K562 (cell line): ENCODE data around the gene DIPK1A. TPM values are rescaled to one million over a fixed set of nuclear protein-coding genes. Genes with fewer than 3 reads are reported as not detected.

Source experiments
- ATAC-seq: fragments of 200-7000 bp; cut with Tn5 transposase; 3 replicates; pipeline ENCODE4 v1.9.1; 2020; ENCODE audit warnings: moderate library complexity
- BruUV-seq: library from RNA; stranded (reverse); fragments of 400-500 nt; replicated peaks from 2 replicates; lab custom pipeline; 2021; lab: Mats Ljungman, UMichigan
- CTCF ChIA-PET: fragments of 300-600 bp; formaldehyde crosslinking; extraction: SDS; loops from one replicate; lab custom pipeline; 2021; ENCODE audit warnings: low intra/inter-chr PET ratio; lab: Yijun Ruan, JAX
- POLR2A ChIA-PET: fragments of 300-600, 350-650 bp; sonication (Branson Sonifier 250); formaldehyde crosslinking; extraction: SDS; loops from one replicate; lab custom pipeline; 2021; ENCODE audit warnings: antibody characterized with exemption, inconsistent platforms; lab: Yijun Ruan, JAX
- DNase-seq, 4 experiments: peaks; one replicate each; pipeline versions ENCODE4 v3.0.0 to v3.0.0-alpha.2; 2011 to 2018; ENCODE audit warnings: low spot score in 3 of 4, mixed read lengths in 3 of 4; ENCODE audit errors: extremely low read depth in 1 of 4
- FAIRE-seq: peaks from 2 replicates; lab custom pipeline; 2011; peaks lifted over from hg19 to GRCh38; lab: Jason Lieb, UNC
- H2AFZ ChIP-seq: 2 replicates; pipeline ENCODE4 v1.6.0; 2011; ENCODE audit warnings: low read depth, low read length, control low read depth, inconsistent platforms
- H3K27ac ChIP-seq: fragments of 200-600 bp; 3 replicates; pipeline ENCODE4 v1.8.0; 2011; ENCODE audit warnings: low read depth, mild to moderate bottlenecking, control low read depth, inconsistent platforms, low read length, moderate library complexity, mixed read lengths; ENCODE audit errors: extremely low read depth
- H3K27me3 ChIP-seq, 2 experiments: fragments of 300-600 bp in 1 of 2; 2 replicates in 1 of 2; 3 replicates in 1 of 2; pipeline versions ENCODE4 v1.6.0 to v1.8.0; 2011; ENCODE audit warnings: inconsistent platforms in 2 of 2, low read length in 2 of 2, mild to moderate bottlenecking in 1 of 2, mixed read lengths in 1 of 2, moderate library complexity in 1 of 2; ENCODE audit not compliant: control insufficient read depth in 2 of 2, insufficient read depth in 2 of 2
- H3K36me3 ChIP-seq: fragments of 300-600 bp; 3 replicates; pipeline ENCODE4 v1.8.0; 2011; ENCODE audit warnings: mild to moderate bottlenecking, low read length, inconsistent platforms; ENCODE audit not compliant: control insufficient read depth, insufficient read depth
- H3K4me1 ChIP-seq, 2 experiments: fragments of 200-600 bp in 1 of 2; replicated peaks in 1 of 2; 2 replicates in 1 of 2; 3 replicates in 1 of 2; pipeline versions ENCODE4 v1.5.1 to v1.8.0; 2011; ENCODE audit warnings: inconsistent platforms in 2 of 2, low read length in 2 of 2, mild to moderate bottlenecking in 1 of 2, mixed read lengths in 1 of 2, moderate library complexity in 1 of 2; ENCODE audit not compliant: control insufficient read depth in 2 of 2, insufficient read depth in 2 of 2
- H3K4me2 ChIP-seq: 2 replicates; pipeline ENCODE4 v1.6.1; 2011; ENCODE audit warnings: low read length, control low read depth, inconsistent platforms, mixed read lengths; ENCODE audit not compliant: insufficient read depth
- H3K4me3 ChIP-seq: fragments of 200-600 bp; sonication (generic), shearing (Covaris generic); 2 replicates; pipeline ENCODE4 v1.5.1; 2016; ENCODE audit warnings: control low read depth, inconsistent platforms
- H3K79me2 ChIP-seq: fragments of 200-600 bp; 3 replicates; pipeline ENCODE4 v1.8.0; 2011; ENCODE audit warnings: low read length, inconsistent platforms; ENCODE audit not compliant: control insufficient read depth, insufficient read depth
- H3K9ac ChIP-seq, 2 experiments: 2 replicates each; pipeline versions ENCODE4 v1.6.0 to v1.6.1; 2011; ENCODE audit warnings: low read depth in 2 of 2, low read length in 2 of 2, control low read depth in 1 of 2, inconsistent platforms in 1 of 2, mild to moderate bottlenecking in 1 of 2, mixed read lengths in 1 of 2; ENCODE audit not compliant: insufficient read depth in 1 of 2
- H3K9me1 ChIP-seq: one replicate; pipeline ENCODE4 v1.6.0; 2011; ENCODE audit warnings: inconsistent platforms, mild to moderate bottlenecking, low read length, moderate library complexity; ENCODE audit not compliant: control insufficient read depth, insufficient read depth
- H3K9me3 ChIP-seq: replicated peaks from 2 replicates; pipeline ENCODE4 v1.5.1; 2011; ENCODE audit warnings: low read depth, low read length, inconsistent platforms; ENCODE audit not compliant: control insufficient read depth, insufficient read depth
- H4K20me1 ChIP-seq: replicated peaks from 2 replicates; pipeline ENCODE4 v1.6.1; 2011; ENCODE audit warnings: low read length, inconsistent platforms, mixed read lengths; ENCODE audit not compliant: control insufficient read depth, insufficient read depth
- DDX20 ChIP-seq: fragments of 450-650 bp; IDR thresholded peaks from 2 replicates; pipeline ENCODE4 v1.6.1; 2016; ENCODE audit warnings: missing genetic modification characterization, low read depth, mild to moderate bottlenecking, missing compliant biosample characterization, moderate library complexity
- NUFIP1 ChIP-seq: fragments of 450-650 bp; IDR thresholded peaks from 2 replicates; pipeline ENCODE4 v1.6.1; 2018; ENCODE audit not compliant: partially characterized antibody
- PHF8 ChIP-seq: fragments of 200-600 bp; sonication (generic); IDR thresholded peaks from 2 replicates; pipeline ENCODE4 v1.6.1; 2012; ENCODE audit warnings: mixed run types, mild to moderate bottlenecking, inconsistent platforms, low read length, moderate library complexity, borderline replicate concordance
- SNAPC5 ChIP-seq: fragments of 250-450 bp; sonication (Bioruptor Pico); IDR thresholded peaks from 2 replicates; pipeline ENCODE4 v1.8.0; 2021; ENCODE audit warnings: moderate library complexity, mild to moderate bottlenecking, inconsistent platforms
- TCF3 ChIP-seq: sonication (generic); formaldehyde crosslinking; IDR thresholded peaks from 2 replicates; pipeline ENCODE4 v1.4.0; 2020; ENCODE audit warnings: mild to moderate bottlenecking, missing genetic modification reagents
- ZNF830 ChIP-seq: fragments of 250-450 bp; sonication (Bioruptor Pico); IDR thresholded peaks from 2 replicates; pipeline ENCODE4 v1.5.0; 2021; ENCODE audit warnings: mild to moderate bottlenecking
- WGBS: fragments of 100-300 bp; shearing (Covaris generic); methylation state at CpG from one replicate; pipeline ENCODE4 v1.1.6; 2016; ENCODE audit warnings: low coverage, mixed read lengths; ENCODE audit not compliant: insufficient coverage; ENCODE audit errors: missing lambda C conversion rate; 5-methylcytosine and 5-hydroxymethylcytosine counted together
- in situ Hi-C: fragments of 300-500 bp; cut with MboI; formaldehyde crosslinking; loops from 4 replicates; pipeline ENCODE4 v1.15.0; 2018; ENCODE audit warnings: inconsistent platforms, mixed read lengths
- intact Hi-C: fragments of 100-400 bp; cut with micrococcal nuclease; formaldehyde crosslinking; loops from 2 replicates; pipeline ENCODE4 v1.14.2; 2022
- polyA plus RNA-seq, 8 experiments: library from polyadenylated mRNA; depleted of rRNA in 4 of 8; stranded (reverse) in 5 of 8; unstranded in 3 of 8; fragments of >200 nt; fragmentation: Nextera tagmentation in 2 of 8; fragmentation: Illumina TruSeq in 1 of 8; extraction: Ambion mirVana in 2 of 8; extraction: Trizol in 1 of 8; gene quantifications; 2 replicates each; pipeline versions ENCODE4 v1.2.1 to v1.2.3, GENCODE V29; 2011 to 2014; ENCODE audit warnings: inconsistent platforms in 1 of 8, missing spikeins in 1 of 8
- total RNA-seq, 7 experiments: library from RNA; depleted of rRNA in 6 of 7; stranded (reverse); fragments of >200 nt in 6 of 7; fragmentation: Illumina TruSeq in 2 of 7; extraction: Trizol in 2 of 7; gene quantifications; 2 replicates each; pipeline versions ENCODE4 v1.2.1 to v1.2.3, GENCODE V29; 2011 to 2021; ENCODE audit warnings: low replicate concordance in 1 of 7

The DIPK1A gene
- total and polyA plus RNA-seq, 9 of the 15 experiments (the other 6 are each of a cell fraction or from before 2014, with no cell fraction given): 0.54 to 2.5 (median 1.3) TPM

GRCh38 chr1:92882819-92883218 lies 78.4 kb downstream of the DIPK1A start:
- Histone ChIP-seq H3K79me2 (no peaks in the 10 kb centered on the region), H3K4me3 (no peak overlapping the region), H3K9me3 (no peaks in the 10 kb centered on the region), H4K20me1 (no peaks in the 10 kb centered on the region; the same call in 1 of the 2 replicates), H3K9ac (no peak overlapping the region), H3K27me3 (no peaks in the 10 kb centered on the region), H2AFZ (no peak overlapping the region), H3K9me1 (no peaks in the 10 kb centered on the region), H3K36me3 (no peaks in the 10 kb centered on the region), H3K4me2 (no peak overlapping the region), H3K4me1 (peaks cover 0 to 3% of the 10 kb centered on the region in 2 experiments; a peak in 1 of 5 replicates), H3K27ac (no peak overlapping the region)
- ATAC-seq (no peak), DNase-seq (no peak), FAIRE-seq (no peak)
- intact Hi-C loops: no loop called here
- POLR2A ChIA-PET: interaction anchor here (1.4 kb wide), 1 partner anchor 17 kb away, joined by 3 read pairs; no protein-coding TSS in a partner anchor
- no TSS peak for BruUV-seq
- WGBS: 0% methylated on average over 1 of the region's 1 CpG
- TF ChIP-seq TCF3 (CRISPR knock-in tag) (no peak), NUFIP1 (no peak)
- in situ Hi-C loops: no loop called here
- CTCF ChIA-PET: no interaction called here

- FAIRE-seq: no peak
- POLR2A ChIA-PET: interaction anchor here (1.2 kb wide), 1 partner anchor 113 kb away, joined by 3 read pairs; no protein-coding TSS in a partner anchor
- TF ChIP-seq PHF8: no peak
- no peak for TF ChIP-seq ZNF830
- TF ChIP-seq DDX20 (tag): no peak
- no peak for TF ChIP-seq SNAPC5 (CRISPR knock-in tag)
These were observed 79.9 kb downstream of the DIPK1A start for GRCh38 chr1:92881391-92881790.

More at GRCh38 chr1:92881391-92881790, 79.9 kb downstream of the DIPK1A start:
- Histone ChIP-seq H3K9me1 (no peaks in the 10 kb centered on the region), H3K4me1 (peaks cover 0 to 4% of the 10 kb centered on the region in 2 experiments; a peak in 1 of 5 replicates), H3K79me2 (no peaks in the 10 kb centered on the region), H3K9me3 (no peaks in the 10 kb centered on the region), H3K36me3 (no peaks in the 10 kb centered on the region), H4K20me1 (no peaks in the 10 kb centered on the region; the same call in 1 of the 2 replicates), H3K27ac (no peak overlapping the region), H3K27me3 (no peaks in the 10 kb centered on the region), H3K4me2 (no peak overlapping the region), H2AFZ (no peak overlapping the region), H3K4me3 (no peak overlapping the region), H3K9ac (no peak overlapping the region)
- in situ Hi-C loops: no loop called here
- DNase-seq (no peak), ATAC-seq (no peak)
- WGBS: 36% methylated on average over 3 of the region's 3 CpGs
- CTCF ChIA-PET: interaction anchor here (0.6 kb wide), 1 partner anchor 1494 kb away, joined by 5 read pairs; no protein-coding TSS in a partner anchor
- BruUV-seq: no TSS peak
- intact Hi-C loops: no loop called here
